SK-N-SH (cell line): ENCODE data around the gene C2CD4C. TPM values are rescaled to one million over a fixed set of nuclear protein-coding genes. Genes with fewer than 3 reads are reported as not detected.
A peak's percentile ranks its signal among the peaks of the same experiment; 100 is the strongest.

Source experiments
- CTCF ChIA-PET: fragments of 300-600, 350-600 bp; formaldehyde crosslinking; extraction: SDS; loops from one replicate; lab custom pipeline; 2021; lab: Yijun Ruan, JAX
- POLR2A ChIA-PET: fragments of 350-600 bp; sonication (Branson Sonifier 250); formaldehyde crosslinking; extraction: SDS; loops from one replicate; lab custom pipeline; 2020; ENCODE audit warnings: antibody characterized with exemption, inconsistent platforms; lab: Yijun Ruan, JAX
- DNase-seq: peaks from one replicate; pipeline ENCODE4 v3.0.0; 2012
- H2AFZ ChIP-seq: fragments of 200-600 bp; sonication (generic); 2 replicates; pipeline ENCODE4 v1.8.1; 2016; ENCODE audit warnings: antibody characterized with exemption, mild to moderate bottlenecking, low read depth
- H3F3A ChIP-seq: fragments of 200-600 bp; sonication (generic); replicated peaks from 2 replicates; pipeline ENCODE3; 2016; ENCODE audit warnings: antibody characterized with exemption, mild to moderate bottlenecking; ENCODE audit not compliant: insufficient read depth
- H3K27ac ChIP-seq, 2 experiments: fragments of 200-500 bp in 1 of 2; fragments of 200-600 bp in 1 of 2; sonication (Bioruptor generic) in 1 of 2; sonication (generic), shearing (Covaris generic) in 1 of 2; 2 replicates each; pipeline versions ENCODE4 v1.5.1 to v1.6.1; 2014 to 2016; ENCODE audit warnings: low read depth in 2 of 2, inconsistent platforms in 1 of 2, low read length in 1 of 2, mild to moderate bottlenecking in 1 of 2, mixed read lengths in 1 of 2
- H3K27me3 ChIP-seq: fragments of 200-600 bp; sonication (generic), shearing (Covaris generic); 2 replicates; pipeline ENCODE4 v1.6.1; 2016; ENCODE audit warnings: mixed run types; ENCODE audit not compliant: insufficient read depth
- H3K36me3 ChIP-seq, 2 experiments: fragments of 200-500 bp in 1 of 2; fragments of 200-600 bp in 1 of 2; sonication (Bioruptor generic) in 1 of 2; sonication (generic) in 1 of 2; replicated peaks in 1 of 2; 2 replicates each; pipeline versions ENCODE3 to v1.5.1; 2014 to 2016; ENCODE audit warnings: low read length in 1 of 2, mild to moderate bottlenecking in 1 of 2; ENCODE audit not compliant: insufficient read depth in 2 of 2, control insufficient read depth in 1 of 2
- H3K4me1 ChIP-seq, 2 experiments: fragments of 200-500 bp in 1 of 2; fragments of 200-600 bp in 1 of 2; sonication (Bioruptor generic) in 1 of 2; sonication (generic), shearing (Covaris generic) in 1 of 2; 2 replicates each; pipeline versions ENCODE4 v1.5.1 to v1.6.1; 2014 to 2016; ENCODE audit warnings: low read depth in 1 of 2, low read length in 1 of 2, mixed run types in 1 of 2; ENCODE audit not compliant: insufficient read depth in 2 of 2, control insufficient read depth in 1 of 2
- H3K4me2 ChIP-seq: fragments of 200-600 bp; sonication (generic), shearing (Covaris generic); 2 replicates; pipeline ENCODE4 v1.6.1; 2017; ENCODE audit warnings: mixed run types
- H3K4me3 ChIP-seq, 2 experiments: fragments of 200-500 bp in 1 of 2; fragments of 200-600 bp in 1 of 2; sonication (Bioruptor generic) in 1 of 2; sonication (generic), shearing (Covaris generic) in 1 of 2; 2 replicates each; pipeline versions ENCODE4 v1.5.1 to v1.8.1; 2014 to 2016; ENCODE audit warnings: low read depth in 2 of 2, inconsistent platforms in 1 of 2, low read length in 1 of 2, mild to moderate bottlenecking in 1 of 2, mixed read lengths in 1 of 2, moderate library complexity in 1 of 2
- H3K79me2 ChIP-seq: fragments of 200-600 bp; sonication (generic); 2 replicates; pipeline ENCODE4 v1.8.1; 2017; ENCODE audit warnings: mild to moderate bottlenecking; ENCODE audit not compliant: insufficient read depth
- H3K9ac ChIP-seq: fragments of 200-600 bp; sonication (generic); 2 replicates; pipeline ENCODE4 v1.6.1; 2017; ENCODE audit warnings: mixed run types
- H3K9me2 ChIP-seq: fragments of 200-600 bp; sonication (generic); 2 replicates; pipeline ENCODE4 v1.6.1; 2017; ENCODE audit warnings: mixed run types
- H3K9me3 ChIP-seq: fragments of 200-600 bp; sonication (generic); 2 replicates; pipeline ENCODE4 v1.6.1; 2017; ENCODE audit warnings: mixed run types, mild to moderate bottlenecking, moderate library complexity
- H4K20me1 ChIP-seq: fragments of 200-600 bp; sonication (generic); 2 replicates; pipeline ENCODE4 v1.6.1; 2017; ENCODE audit warnings: mild to moderate bottlenecking, mixed run types; ENCODE audit not compliant: insufficient read depth
- CHD2 ChIP-seq: fragments of 150-350 bp; IDR thresholded peaks from 2 replicates; pipeline ENCODE4 v1.6.1; 2018; ENCODE audit warnings: low read length; ENCODE audit not compliant: partially characterized antibody
- FOXJ3 ChIP-seq: sonication (generic); formaldehyde crosslinking; IDR thresholded peaks from 2 replicates; pipeline ENCODE4 v1.5.1; 2020; ENCODE audit warnings: mild to moderate bottlenecking, missing genetic modification reagents
- MEF2A ChIP-seq: IDR thresholded peaks from 2 replicates; pipeline ENCODE4 v1.4.0; 2012; ENCODE audit warnings: low read depth, borderline replicate concordance
- MXI1 ChIP-seq: IDR thresholded peaks from 2 replicates; pipeline ENCODE4 v1.6.1; 2012; ENCODE audit warnings: mild to moderate bottlenecking, low read depth, low read length, improper control_type of control experiment
- RCOR1 ChIP-seq: fragments of 150-350 bp; IDR thresholded peaks from 2 replicates; pipeline ENCODE4 v1.6.1; 2017; ENCODE audit warnings: antibody characterized with exemption, low read length
- RFX5 ChIP-seq: IDR thresholded peaks from 2 replicates; pipeline ENCODE4 v1.6.1; 2012; ENCODE audit warnings: mild to moderate bottlenecking, improper control_type of control experiment, low read length
- SIN3A ChIP-seq: IDR thresholded peaks from 2 replicates; pipeline ENCODE4 v1.6.1; 2012; ENCODE audit warnings: low read depth, mild to moderate bottlenecking, low read length, moderate library complexity, borderline replicate concordance
- TCF12 ChIP-seq: IDR thresholded peaks from 2 replicates; pipeline ENCODE4 v1.4.0; 2012
- YY1 ChIP-seq: IDR thresholded peaks from 2 replicates; pipeline ENCODE4 v1.4.0; 2012; ENCODE audit warnings: low read depth, mild to moderate bottlenecking
- WGBS: methylation state at CpG from one replicate; pipeline ENCODE4 v1.1.6; 2017; ENCODE audit warnings: low lambda C conversion rate; 5-methylcytosine and 5-hydroxymethylcytosine counted together
- polyA plus RNA-seq, 3 experiments: library from polyadenylated mRNA; depleted of rRNA; stranded (reverse); fragments of >200 nt; gene quantifications; 2 replicates each; pipeline ENCODE4 v1.2.3, GENCODE V29; 2012
- TF ChIP-seq, protein P1 (sequence below): fragments of 200-600 bp; sonication (generic); IDR thresholded peaks from 2 replicates; pipeline ENCODE4 v1.6.1; 2017; ENCODE audit warnings: antibody characterized with exemption, mild to moderate bottlenecking, moderate library complexity
- TF ChIP-seq, protein P2 (sequence below): IDR thresholded peaks from 2 replicates; pipeline ENCODE4 v1.6.1; 2012; ENCODE audit warnings: mild to moderate bottlenecking, low read depth, low read length, moderate library complexity
- TF ChIP-seq, protein P3 (sequence below): fragments of 150-350 bp; IDR thresholded peaks from 2 replicates; pipeline ENCODE4 v1.6.1; 2016; ENCODE audit warnings: mild to moderate bottlenecking, low read depth, low read length

C2CD4C gene
- polyA plus RNA-seq, 1 of the 3 experiments (the other 2 are of a cell fraction): 0.23 TPM

DNA sequence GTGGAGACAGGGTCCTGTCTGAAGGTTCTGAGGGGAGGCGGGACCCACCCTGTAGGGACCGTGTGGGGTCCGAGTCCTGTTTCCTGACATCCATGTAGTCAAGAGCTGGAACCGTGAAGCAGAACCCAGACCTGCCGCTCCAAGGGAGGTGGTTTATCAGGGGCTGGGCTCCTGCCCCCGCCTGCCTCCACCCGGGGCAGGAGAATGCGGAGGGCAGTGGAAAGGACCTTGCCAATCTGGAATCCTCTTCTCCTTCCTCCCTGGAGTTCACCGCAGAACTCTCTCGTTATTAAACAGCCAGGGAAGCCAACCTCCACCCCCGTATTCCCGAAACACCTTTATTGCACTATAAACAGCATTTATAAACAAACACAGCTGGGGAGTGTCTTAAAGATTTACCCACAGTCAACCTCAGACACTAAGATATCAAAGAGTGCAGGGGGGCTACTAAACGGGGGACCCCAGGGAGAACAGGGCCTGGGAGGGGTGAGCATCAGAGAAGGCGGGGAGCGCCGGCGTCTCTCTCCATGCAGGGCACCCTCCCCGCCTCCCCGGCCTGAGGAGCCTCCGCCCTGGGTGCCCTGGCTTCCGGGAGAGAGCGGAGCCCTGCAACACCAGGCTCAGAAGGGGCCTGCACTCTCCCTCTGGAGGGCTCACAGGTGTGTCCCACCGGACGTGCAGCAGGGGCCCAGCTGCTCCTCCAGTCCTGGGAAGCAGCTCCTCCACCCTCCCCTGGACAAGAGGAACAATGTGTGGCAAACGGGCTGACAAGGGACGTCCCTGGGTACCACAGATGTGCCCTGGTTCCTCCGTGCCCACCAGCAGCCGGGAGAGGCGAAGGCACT lies 3.6 kb downstream of the C2CD4C start:
- H3K9me3 ChIP-seq: no peaks in the 10 kb centered on the region
- H3K4me1 ChIP-seq: peaks cover 0 to 24% of the 10 kb centered on the region in 2 experiments; a peak in 1 of 4 replicates
- 69% methylated on average over 11 of the region's 29 CpGs for WGBS
- CTCF ChIA-PET: interaction anchor here (1.1 kb wide), 1 partner anchor 9 kb away, joined by 4 read pairs; no protein-coding TSS in a partner anchor
- H3K4me2 ChIP-seq: no peak overlapping the region
- DNase-seq: peak; percentile 42
- no peaks in the 10 kb centered on the region for H3K79me2 ChIP-seq
- H3K27me3 ChIP-seq: peaks cover 8% of the 10 kb centered on the region; the same call in 1 of the 2 replicates
- H3K4me3 ChIP-seq: no peak overlapping the region
- no peaks in the 10 kb centered on the region for H3K9me2 ChIP-seq
- no peaks in the 10 kb centered on the region for H3F3A ChIP-seq
- no peak overlapping the region for H3K27ac ChIP-seq
- no peak for TF ChIP-seq TCF12
- TF ChIP-seq SIN3A: no peak
- TF ChIP-seq RFX5: no peak
- TF ChIP-seq, protein P1, sequence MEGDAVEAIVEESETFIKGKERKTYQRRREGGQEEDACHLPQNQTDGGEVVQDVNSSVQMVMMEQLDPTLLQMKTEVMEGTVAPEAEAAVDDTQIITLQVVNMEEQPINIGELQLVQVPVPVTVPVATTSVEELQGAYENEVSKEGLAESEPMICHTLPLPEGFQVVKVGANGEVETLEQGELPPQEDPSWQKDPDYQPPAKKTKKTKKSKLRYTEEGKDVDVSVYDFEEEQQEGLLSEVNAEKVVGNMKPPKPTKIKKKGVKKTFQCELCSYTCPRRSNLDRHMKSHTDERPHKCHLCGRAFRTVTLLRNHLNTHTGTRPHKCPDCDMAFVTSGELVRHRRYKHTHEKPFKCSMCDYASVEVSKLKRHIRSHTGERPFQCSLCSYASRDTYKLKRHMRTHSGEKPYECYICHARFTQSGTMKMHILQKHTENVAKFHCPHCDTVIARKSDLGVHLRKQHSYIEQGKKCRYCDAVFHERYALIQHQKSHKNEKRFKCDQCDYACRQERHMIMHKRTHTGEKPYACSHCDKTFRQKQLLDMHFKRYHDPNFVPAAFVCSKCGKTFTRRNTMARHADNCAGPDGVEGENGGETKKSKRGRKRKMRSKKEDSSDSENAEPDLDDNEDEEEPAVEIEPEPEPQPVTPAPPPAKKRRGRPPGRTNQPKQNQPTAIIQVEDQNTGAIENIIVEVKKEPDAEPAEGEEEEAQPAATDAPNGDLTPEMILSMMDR: no peak
- TF ChIP-seq MXI1: no peak
- TF ChIP-seq, protein P2, sequence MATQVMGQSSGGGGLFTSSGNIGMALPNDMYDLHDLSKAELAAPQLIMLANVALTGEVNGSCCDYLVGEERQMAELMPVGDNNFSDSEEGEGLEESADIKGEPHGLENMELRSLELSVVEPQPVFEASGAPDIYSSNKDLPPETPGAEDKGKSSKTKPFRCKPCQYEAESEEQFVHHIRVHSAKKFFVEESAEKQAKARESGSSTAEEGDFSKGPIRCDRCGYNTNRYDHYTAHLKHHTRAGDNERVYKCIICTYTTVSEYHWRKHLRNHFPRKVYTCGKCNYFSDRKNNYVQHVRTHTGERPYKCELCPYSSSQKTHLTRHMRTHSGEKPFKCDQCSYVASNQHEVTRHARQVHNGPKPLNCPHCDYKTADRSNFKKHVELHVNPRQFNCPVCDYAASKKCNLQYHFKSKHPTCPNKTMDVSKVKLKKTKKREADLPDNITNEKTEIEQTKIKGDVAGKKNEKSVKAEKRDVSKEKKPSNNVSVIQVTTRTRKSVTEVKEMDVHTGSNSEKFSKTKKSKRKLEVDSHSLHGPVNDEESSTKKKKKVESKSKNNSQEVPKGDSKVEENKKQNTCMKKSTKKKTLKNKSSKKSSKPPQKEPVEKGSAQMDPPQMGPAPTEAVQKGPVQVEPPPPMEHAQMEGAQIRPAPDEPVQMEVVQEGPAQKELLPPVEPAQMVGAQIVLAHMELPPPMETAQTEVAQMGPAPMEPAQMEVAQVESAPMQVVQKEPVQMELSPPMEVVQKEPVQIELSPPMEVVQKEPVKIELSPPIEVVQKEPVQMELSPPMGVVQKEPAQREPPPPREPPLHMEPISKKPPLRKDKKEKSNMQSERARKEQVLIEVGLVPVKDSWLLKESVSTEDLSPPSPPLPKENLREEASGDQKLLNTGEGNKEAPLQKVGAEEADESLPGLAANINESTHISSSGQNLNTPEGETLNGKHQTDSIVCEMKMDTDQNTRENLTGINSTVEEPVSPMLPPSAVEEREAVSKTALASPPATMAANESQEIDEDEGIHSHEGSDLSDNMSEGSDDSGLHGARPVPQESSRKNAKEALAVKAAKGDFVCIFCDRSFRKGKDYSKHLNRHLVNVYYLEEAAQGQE: no peak
- TF ChIP-seq, protein P3, sequence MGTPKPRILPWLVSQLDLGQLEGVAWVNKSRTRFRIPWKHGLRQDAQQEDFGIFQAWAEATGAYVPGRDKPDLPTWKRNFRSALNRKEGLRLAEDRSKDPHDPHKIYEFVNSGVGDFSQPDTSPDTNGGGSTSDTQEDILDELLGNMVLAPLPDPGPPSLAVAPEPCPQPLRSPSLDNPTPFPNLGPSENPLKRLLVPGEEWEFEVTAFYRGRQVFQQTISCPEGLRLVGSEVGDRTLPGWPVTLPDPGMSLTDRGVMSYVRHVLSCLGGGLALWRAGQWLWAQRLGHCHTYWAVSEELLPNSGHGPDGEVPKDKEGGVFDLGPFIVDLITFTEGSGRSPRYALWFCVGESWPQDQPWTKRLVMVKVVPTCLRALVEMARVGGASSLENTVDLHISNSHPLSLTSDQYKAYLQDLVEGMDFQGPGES: no peak
- no peak for TF ChIP-seq MEF2A
- TF ChIP-seq RCOR1: no peak
- TF ChIP-seq FOXJ3 (CRISPR knock-in tag): no peak
- no peak for TF ChIP-seq CHD2
- TF ChIP-seq YY1: no peak
- H2AFZ ChIP-seq: no peak overlapping the region
- H4K20me1 ChIP-seq: no peaks in the 10 kb centered on the region
- POLR2A ChIA-PET: no interaction called here
- H3K36me3 ChIP-seq: no peaks in the 10 kb centered on the region
- H3K9ac ChIP-seq: no peak overlapping the region
